Measurements from ENCODE around the gene MAMDC4. TPM values are rescaled to one million over a fixed set of nuclear protein-coding genes. Genes with fewer than 3 reads are reported as not detected.

MAMDC4 gene
- total and polyA plus RNA-seq, 2 of the 8 experiments (the other 6 are each of a cell fraction or from before 2014, with no cell fraction given), result 3.1 to 4.5 TPM

DNA sequence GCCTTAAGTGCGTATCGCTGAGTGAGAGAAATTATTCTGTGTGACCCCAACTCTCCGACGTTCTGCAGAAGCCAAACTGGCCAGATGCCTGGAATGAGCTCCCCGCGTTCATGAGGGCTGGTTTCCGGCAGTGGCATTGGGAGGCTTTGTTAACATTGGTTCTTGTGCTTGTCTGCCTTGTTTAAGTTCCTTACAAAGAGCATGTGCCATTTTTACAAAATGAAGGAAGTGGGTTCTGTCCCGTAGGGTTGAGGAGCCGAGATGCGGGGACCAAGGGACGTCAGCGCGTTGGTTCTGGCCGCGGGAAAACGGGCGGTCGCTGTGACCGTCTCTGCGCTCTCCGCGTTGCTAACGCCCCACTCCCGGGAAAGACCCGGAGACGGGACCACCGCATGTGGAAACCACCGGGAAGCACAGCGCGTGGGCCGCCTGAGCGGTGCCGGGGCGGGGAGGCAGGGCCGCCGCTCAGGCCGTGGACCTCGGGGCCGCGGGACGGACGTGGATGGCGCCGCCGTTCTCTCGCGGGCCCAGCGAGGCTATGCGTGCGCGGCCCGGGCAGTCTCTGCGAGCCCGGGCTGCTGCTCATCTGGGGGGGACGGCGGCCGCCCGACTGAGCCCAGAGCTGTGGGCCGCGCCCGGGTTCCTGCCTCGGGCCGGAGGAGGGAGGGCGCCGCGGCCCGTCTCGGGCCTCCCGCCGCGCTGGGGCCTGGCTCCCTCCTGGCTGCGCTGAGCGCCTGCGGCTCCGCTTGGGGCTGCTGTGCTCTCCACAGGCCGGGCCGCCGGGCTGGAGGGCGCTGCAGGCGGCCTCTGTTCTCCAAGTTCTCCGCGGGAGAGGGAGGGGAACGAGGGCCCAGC, 30.9 kb upstream of the MAMDC4 start:
- H3K79me2 ChIP-seq (ENCODE audit: control insufficient read depth in 1 of 2, insufficient read depth in 2 of 2, low read length in 2 of 2), result peaks cover 0 to 11% of the 10 kb centered on the region in 2 experiments; a peak in 2 of 4 replicates
- peak overlapping the region in 3 of 4 experiments; percentile 24 to 35 (median 25); a peak in 4 of 7 replicates for H3K9ac ChIP-seq (replicated peaks in 1 of 4; ENCODE audit: extremely low read depth in 1 of 4, low read depth in 3 of 4, low read length in 3 of 4)
- no peak overlapping the region for H2BK12ac ChIP-seq (ENCODE audit: low read depth, low read length)
- no peak overlapping the region for H2BK15ac ChIP-seq (ENCODE audit: low read length)
- no peak overlapping the region for H2BK20ac ChIP-seq (ENCODE audit: low read length)
- DNase-seq (ENCODE audit: low read depth in 1 of 2, low spot score in 2 of 2) (no peak), FAIRE-seq (no peak)
- peak overlapping the region; percentile 17 for H4K91ac ChIP-seq (replicated peaks; ENCODE audit: insufficient read length, low read length)
- H4K5ac ChIP-seq (ENCODE audit: insufficient read length, low read depth, low read length), result no peak overlapping the region
- H3K4me3 ChIP-seq (ENCODE audit: extremely low read depth in 1 of 4, insufficient read depth in 2 of 4, low read depth in 3 of 4, low read length in 4 of 4), result peak overlapping the region; percentile 23 to 62 (median 40)
- TF ChIP-seq POLR2AphosphoS5 (IDR thresholded peaks at IDR 0.05; ENCODE audit: low read depth, low read length) (no peak), KDM4A (IDR thresholded peaks at IDR 0.05; ENCODE audit: low read depth, low read length, severe bottlenecking) (peak; percentile 73), SIRT6 (IDR thresholded peaks at IDR 0.05; ENCODE audit: low read length) (no peak), TCF12 (IDR thresholded peaks at IDR 0.05; ENCODE audit: low read depth, low read length) (no peak), RNF2 (IDR thresholded peaks at IDR 0.05; ENCODE audit: borderline replicate concordance, low read depth, low read length, missing control alignments, poor library complexity, severe bottlenecking) (no peak), RBBP5 (IDR thresholded peaks at IDR 0.05; ENCODE audit: borderline replicate concordance, low read depth, low read length) (peak; percentile 78), SUZ12 (IDR thresholded peaks at IDR 0.05; ENCODE audit: low read length) (peak; percentile 45; the same call in 1 of the 2 replicates), NRF1 (IDR thresholded peaks at IDR 0.05; ENCODE audit: low read depth, low read length) (no peak)
- TF ChIP-seq, protein P1, sequence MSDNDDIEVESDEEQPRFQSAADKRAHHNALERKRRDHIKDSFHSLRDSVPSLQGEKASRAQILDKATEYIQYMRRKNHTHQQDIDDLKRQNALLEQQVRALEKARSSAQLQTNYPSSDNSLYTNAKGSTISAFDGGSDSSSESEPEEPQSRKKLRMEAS (IDR thresholded peaks at IDR 0.05), result 0 out of 2 replicates have a peak, but pooled peaks have one; percentile 12
- peaks cover 0 to 11% (median 5%) of the 10 kb centered on the region in 4 experiments; a peak in 4 of 7 replicates for H3K4me1 ChIP-seq (replicated peaks in 1 of 4; ENCODE audit: control insufficient read depth in 3 of 4, insufficient read depth in 4 of 4, low read length in 3 of 4)
- H2AK5ac ChIP-seq (ENCODE audit: low read depth, low read length), result no peak overlapping the region
- H3K27ac ChIP-seq (ENCODE audit: low read depth, low read length), result no peak overlapping the region
- H3K36me3 ChIP-seq (ENCODE audit: control insufficient read depth in 2 of 4, insufficient read depth in 4 of 4, low read length in 3 of 4), result peaks cover 3 to 19% (median 13%) of the 10 kb centered on the region in 4 experiments; a peak in 7 of 8 replicates
- H4K8ac ChIP-seq (ENCODE audit: extremely low read depth, insufficient read depth, low read length), result peak overlapping the region; percentile 65; the same call in 1 of the 2 replicates
- H4K20me1 ChIP-seq (replicated peaks in 1 of 2; ENCODE audit: control insufficient read depth in 1 of 2, insufficient read depth in 2 of 2, low read length in 2 of 2), result peaks cover 21 to 39% of the 10 kb centered on the region in 2 experiments
- H2BK5ac ChIP-seq (ENCODE audit: low read depth, low read length), result no peak overlapping the region
- peaks cover 12% of the 10 kb centered on the region for H3K79me1 ChIP-seq (ENCODE audit: low read depth, low read length)
- H3K56ac ChIP-seq (replicated peaks; ENCODE audit: insufficient read length, low read depth, low read length), result no peak overlapping the region
- no peak overlapping the region for H3K23ac ChIP-seq (ENCODE audit: insufficient read length)
- H3K4ac ChIP-seq (replicated peaks; ENCODE audit: insufficient read length, low read depth, low read length), result no peak overlapping the region
- no peak overlapping the region for H2AFZ ChIP-seq (ENCODE audit: low read length)
- H3K14ac ChIP-seq (ENCODE audit: insufficient read length), result no peak overlapping the region
- no peaks in the 10 kb centered on the region for H3K9me3 ChIP-seq (ENCODE audit: insufficient read depth in 2 of 2, low read depth in 1 of 2, low read length in 1 of 2)
- 11% methylated on average over 62 of the region's 83 CpGs; no CpG with 5 or more reads in 1 of the 2 experiments for WGBS, 2 experiments (ENCODE audit: extremely low coverage in 1 of 2, insufficient coverage in 1 of 2, insufficient read length in 1 of 2, insufficient replicate concordance in 2 of 2, low coverage in 1 of 2, low lambda C conversion rate in 2 of 2, missing lambda C conversion rate in 1 of 2)
- CTCF ChIA-PET (ENCODE audit: partially characterized antibody), result interaction anchor here (0.6 to 17.4 kb wide), 14 partner anchors 9 to 590 kb away, joined by 3 to 131 read pairs (median 4); partner anchors contain the start of gene AJM1
- no peak overlapping the region for H2BK120ac ChIP-seq (replicated peaks; ENCODE audit: low read depth, low read length)
- peak overlapping the region; percentile 87 to 89 for H3K4me2 ChIP-seq (ENCODE audit: insufficient read depth in 1 of 2, low read depth in 2 of 2, low read length in 2 of 2)
- POLR2A ChIA-PET (ENCODE audit: partially characterized antibody), result interaction anchor here (1.0 to 10.8 kb wide), 9 partner anchors 9 to 93 kb away, joined by 4 to 96 read pairs (median 6); partner anchors contain the start of genes AJM1 and RABL6
- 0 out of 7 replicates have a peak, but pooled peaks cover 0 to 2% (median 0%) of the 10 kb centered on the region in 4 experiments for H3K27me3 ChIP-seq (replicated peaks in 1 of 4; ENCODE audit: control insufficient read depth in 3 of 4, extremely low read depth in 1 of 4, insufficient read depth in 3 of 4, low read length in 3 of 4)
- H3K23me2 ChIP-seq (ENCODE audit: low read depth, low read length), result peaks cover 7% of the 10 kb centered on the region
- peak overlapping the region; percentile 9; the same call in 1 of the 2 replicates for H3K18ac ChIP-seq (ENCODE audit: extremely low read depth, low read length)

Measured in H1 (cell line).